ENCODE results near the gene ANKMY1. TPM values are rescaled to one million over a fixed set of nuclear protein-coding genes. Genes with fewer than 3 reads are reported as not detected.

The ANKMY1 gene
- total RNA-seq, 1 donor = 11.2 TPM

GRCh38 chr2:240500561-240501423, 57.0 kb downstream of the ANKMY1 start:
- no peak overlapping the region for H3K4me3 ChIP-seq (ENCODE audit: insufficient read depth, low read length)
- H3K9me3 ChIP-seq (ENCODE audit: low read depth, low read length) = no peaks in the 10 kb centered on the region
- H3K27ac ChIP-seq (ENCODE audit: low read depth, low read length) = no peak overlapping the region
- peaks cover 3% of the 10 kb centered on the region for H3K36me3 ChIP-seq (ENCODE audit: insufficient read depth, low read length)
- H4K20me1 ChIP-seq (ENCODE audit: insufficient read depth, low read length) = no peaks in the 10 kb centered on the region
- no peaks in the 10 kb centered on the region for H3K4me1 ChIP-seq (ENCODE audit: insufficient read depth, low read length)
- no peak overlapping the region for H3K4me2 ChIP-seq (ENCODE audit: insufficient read depth, low read length)
- no peak for TF ChIP-seq CTCF (IDR thresholded peaks at IDR 0.05; ENCODE audit: extremely low read depth, low read depth, low read length)
- H3K27me3 ChIP-seq (ENCODE audit: insufficient read depth, low read length) = no peaks in the 10 kb centered on the region
- DNase-seq (ENCODE audit: insufficient read length, low spot score, missing footprints) = peak; percentile 41
- no peak overlapping the region for H2AFZ ChIP-seq (ENCODE audit: low read length)
- no peaks in the 10 kb centered on the region for H3K79me2 ChIP-seq (ENCODE audit: insufficient read depth, low read length)

GRCh38 chr2:240499309-240500301, 58.2 kb downstream of the ANKMY1 start:
- no peak overlapping the region for H3K4me3 ChIP-seq (ENCODE audit: insufficient read depth, low read length)
- no peaks in the 10 kb centered on the region for H3K4me1 ChIP-seq (ENCODE audit: insufficient read depth, low read length)
- H3K4me2 ChIP-seq (ENCODE audit: insufficient read depth, low read length) = no peak overlapping the region
- peak; percentile 49 for DNase-seq (ENCODE audit: insufficient read length, low spot score, missing footprints)
- no peak overlapping the region for H2AFZ ChIP-seq (ENCODE audit: low read length)
- H3K36me3 ChIP-seq (ENCODE audit: insufficient read depth, low read length) = peaks cover 3% of the 10 kb centered on the region
- H3K27ac ChIP-seq (ENCODE audit: low read depth, low read length) = no peak overlapping the region
- no peaks in the 10 kb centered on the region for H3K27me3 ChIP-seq (ENCODE audit: insufficient read depth, low read length)
- H4K20me1 ChIP-seq (ENCODE audit: insufficient read depth, low read length) = no peaks in the 10 kb centered on the region
- H3K79me2 ChIP-seq (ENCODE audit: insufficient read depth, low read length) = no peaks in the 10 kb centered on the region
- no peak for TF ChIP-seq CTCF (IDR thresholded peaks at IDR 0.05; ENCODE audit: extremely low read depth, low read depth, low read length)
- H3K9me3 ChIP-seq (ENCODE audit: low read depth, low read length) = no peaks in the 10 kb centered on the region

- Histone ChIP-seq H3K4me3 (ENCODE audit: insufficient read depth, low read length) (no peak overlapping the region), H3K36me3 (ENCODE audit: insufficient read depth, low read length) (peaks cover 3% of the 10 kb centered on the region), H3K9me3 (ENCODE audit: low read depth, low read length) (no peaks in the 10 kb centered on the region), H3K4me1 (ENCODE audit: insufficient read depth, low read length) (no peaks in the 10 kb centered on the region), H3K27ac (ENCODE audit: low read depth, low read length) (no peak overlapping the region), H4K20me1 (ENCODE audit: insufficient read depth, low read length) (no peaks in the 10 kb centered on the region), H3K4me2 (ENCODE audit: insufficient read depth, low read length) (no peak overlapping the region), H3K27me3 (ENCODE audit: insufficient read depth, low read length) (no peaks in the 10 kb centered on the region), H2AFZ (ENCODE audit: low read length) (no peak overlapping the region), H3K79me2 (ENCODE audit: insufficient read depth, low read length) (no peaks in the 10 kb centered on the region)
- DNase-seq (ENCODE audit: insufficient read length, low spot score, missing footprints) = peak; percentile 21
- TF ChIP-seq CTCF (IDR thresholded peaks at IDR 0.05; ENCODE audit: extremely low read depth, low read depth, low read length) = no peak
These were observed 58.9 kb downstream of the ANKMY1 start for GRCh38 chr2:240498958-240499260.
